Germinal center (tissue), 1 donor: Measurements from ENCODE around the gene ABHD3.
"Not testable (repeated sequence)": the region's sequence is repeated elsewhere in the genome, so short reads cannot be mapped to it uniquely, and the experiment has no call there.

Experiments used
- DNase-seq: peaks from one replicate; pipeline ENCODE4 v3.0.0; 2012; ENCODE audit warnings: mixed read lengths, low spot score

Gene ABHD3

DNA sequence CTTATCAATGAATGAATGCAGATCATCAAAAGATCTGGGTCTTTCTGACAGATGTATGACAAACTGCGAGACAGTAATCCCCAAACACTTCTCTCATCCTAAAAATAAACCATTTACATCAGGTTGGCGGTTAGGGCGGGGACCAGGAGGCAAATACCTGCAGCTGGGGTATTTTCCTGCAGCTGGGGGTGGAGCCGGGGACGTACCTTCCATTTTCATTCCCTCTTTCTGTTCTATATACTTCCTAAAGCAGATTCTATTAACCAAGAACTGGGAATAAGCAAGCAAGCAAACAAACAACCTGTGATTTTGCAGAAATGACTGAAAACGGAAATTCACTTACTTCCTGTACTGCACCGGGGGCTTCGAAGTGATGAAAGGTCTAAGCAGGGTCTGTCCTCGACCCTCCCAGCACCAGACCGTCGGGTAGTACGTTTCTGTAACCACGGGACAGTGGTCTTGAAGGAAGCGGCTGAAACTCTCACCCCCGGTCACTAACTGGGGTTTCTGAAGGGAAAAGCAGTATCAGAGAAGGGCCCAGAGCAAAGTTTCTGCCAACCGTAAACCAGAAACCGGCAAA lies 1.2 kb downstream of the ABHD3 start:
- DNase-seq: peak; percentile 63

DNA sequence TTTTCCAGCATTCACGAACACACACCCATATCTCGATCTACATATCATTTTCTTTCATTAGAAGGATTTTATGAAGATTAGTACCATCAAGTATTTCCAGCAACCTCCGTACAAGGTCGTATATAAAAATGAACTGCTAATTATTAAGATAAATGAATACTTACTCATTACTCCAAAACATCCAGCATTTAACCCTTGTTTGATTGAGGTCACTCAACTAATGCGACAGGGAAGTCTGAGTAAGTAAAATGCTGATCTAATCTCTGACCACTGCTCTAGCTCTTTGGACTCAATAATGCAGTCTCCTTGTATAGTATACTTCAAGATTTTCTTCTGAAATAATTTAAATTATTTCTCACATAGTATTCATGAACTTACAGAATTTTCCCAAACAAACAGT lies 2.0 kb downstream of the ABHD3 start:
- DNase-seq: no peak

DNA sequence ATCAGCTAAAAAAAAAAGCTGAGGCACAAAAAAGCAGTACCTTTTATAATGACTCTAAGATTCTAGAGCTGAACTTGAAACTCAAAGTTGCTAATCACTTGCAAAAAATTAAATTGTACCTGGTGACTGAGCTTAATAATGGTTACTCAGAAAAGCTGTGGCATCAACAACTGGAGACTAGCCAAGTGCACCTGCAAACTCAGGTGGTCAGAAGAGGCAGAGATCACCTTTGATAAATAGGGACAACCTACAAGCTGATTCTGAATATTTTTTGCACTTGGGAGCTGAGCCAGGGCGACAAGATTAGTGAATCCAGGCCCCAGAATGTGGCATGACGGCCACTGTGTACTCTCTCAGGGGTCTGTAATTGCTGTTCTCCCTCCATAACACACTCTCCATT lies 3.0 kb downstream of the ABHD3 start:
- DNase-seq: no peak

DNA sequence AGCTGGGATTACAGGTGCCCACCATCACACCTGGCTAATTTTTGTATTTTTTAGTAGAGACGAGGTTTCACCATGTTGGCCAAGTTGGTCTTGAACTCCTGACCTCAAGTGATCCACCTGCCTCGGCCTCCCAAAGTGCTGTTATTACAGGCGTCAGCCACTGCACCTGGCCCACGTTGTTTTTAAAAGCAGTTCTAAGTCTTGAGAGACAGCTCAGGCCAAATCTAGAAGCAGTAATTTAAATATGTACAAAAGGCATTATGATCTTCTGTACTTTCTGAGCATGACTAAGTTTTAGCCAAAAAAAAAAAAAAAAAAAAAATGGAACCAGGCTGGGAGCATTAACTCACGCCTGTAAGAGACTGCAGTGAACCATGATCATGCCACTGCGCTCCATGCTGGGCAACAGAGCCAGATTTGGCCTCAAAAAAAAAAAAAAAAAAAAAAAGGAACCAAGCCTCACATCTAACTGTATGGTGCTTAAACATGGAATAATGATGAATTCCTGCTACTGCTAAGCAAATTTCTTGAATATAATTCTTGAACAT lies 4.0 kb downstream of the ABHD3 start:
- no peak for DNase-seq

DNA sequence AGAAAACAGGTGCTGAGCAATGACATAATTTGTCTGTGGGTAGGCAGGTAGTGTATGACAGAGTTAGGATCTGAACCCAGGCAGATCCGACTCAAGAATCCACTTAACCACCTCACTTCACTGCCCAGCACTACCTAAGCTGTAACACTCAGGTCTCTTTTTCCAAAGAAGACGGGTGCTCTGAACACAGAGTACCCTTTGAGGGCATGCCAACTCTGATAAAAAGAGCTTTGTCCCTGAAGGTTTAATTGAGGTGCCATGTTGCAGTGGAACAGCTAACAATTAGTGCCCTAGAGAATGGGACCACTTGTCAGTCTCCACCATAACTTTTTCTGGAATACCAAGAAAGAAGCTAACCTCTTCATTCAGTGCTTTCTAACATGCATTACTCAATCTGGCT lies 11.3 kb downstream of the ABHD3 start:
- no peak for DNase-seq

DNA sequence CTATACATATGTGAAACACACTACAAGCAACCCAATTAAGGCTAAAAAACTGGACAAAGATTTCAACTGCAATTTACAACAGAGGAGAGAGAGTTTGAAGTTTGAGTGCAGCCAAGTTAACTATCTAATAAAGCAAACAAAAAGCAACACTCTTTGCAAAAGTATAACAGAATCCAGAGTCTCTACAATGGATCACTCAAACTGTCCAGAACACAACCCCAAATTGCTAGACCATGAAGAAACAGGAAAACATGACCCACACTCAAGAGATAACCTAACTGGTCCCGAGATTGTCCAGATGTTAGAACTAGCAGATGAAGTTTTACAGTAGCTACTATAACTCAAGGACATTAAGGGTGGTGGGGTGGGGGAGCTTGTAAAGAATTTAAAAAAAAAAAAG lies 14.8 kb downstream of the ABHD3 start:
- DNase-seq: no peak

DNA sequence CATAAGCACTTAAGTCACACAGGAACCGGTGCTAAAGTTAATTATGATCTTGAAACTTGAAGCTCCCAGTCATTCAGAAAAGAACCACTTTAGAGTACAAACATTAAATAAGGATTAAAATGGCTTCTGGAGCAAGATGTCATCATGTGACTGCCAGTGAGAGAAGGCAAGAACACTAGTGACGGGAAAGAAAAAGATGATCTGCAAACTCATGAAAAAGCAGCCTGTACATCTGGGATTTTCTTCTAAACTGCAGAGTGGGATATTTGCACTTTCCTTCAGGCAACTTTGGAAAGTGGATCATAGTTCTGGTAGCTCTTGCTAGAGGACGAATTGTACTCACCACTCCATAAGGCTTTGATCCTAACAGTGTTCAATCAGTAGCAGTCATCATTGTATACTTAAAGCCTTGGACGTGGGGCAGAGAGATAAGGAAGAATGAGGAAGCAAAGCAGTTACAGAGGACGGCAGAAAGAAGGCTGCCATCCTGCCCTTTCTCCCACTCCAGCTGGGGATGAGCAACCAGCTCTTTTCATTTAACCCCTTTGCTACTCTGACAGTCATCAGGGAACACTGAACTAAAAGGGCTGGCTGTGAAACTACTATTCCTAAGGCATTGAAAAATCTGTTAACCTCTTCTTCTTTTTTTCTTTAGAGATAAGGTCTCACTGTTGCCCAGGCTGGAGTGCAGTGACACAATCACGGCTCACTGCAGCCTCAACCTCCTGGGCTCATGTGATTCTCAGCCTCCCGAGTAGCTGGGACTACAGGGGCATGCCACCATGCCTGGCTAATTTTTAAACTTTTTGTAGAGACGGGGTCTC lies 18.1 kb downstream of the ABHD3 start:
- DNase-seq: no peak

DNA sequence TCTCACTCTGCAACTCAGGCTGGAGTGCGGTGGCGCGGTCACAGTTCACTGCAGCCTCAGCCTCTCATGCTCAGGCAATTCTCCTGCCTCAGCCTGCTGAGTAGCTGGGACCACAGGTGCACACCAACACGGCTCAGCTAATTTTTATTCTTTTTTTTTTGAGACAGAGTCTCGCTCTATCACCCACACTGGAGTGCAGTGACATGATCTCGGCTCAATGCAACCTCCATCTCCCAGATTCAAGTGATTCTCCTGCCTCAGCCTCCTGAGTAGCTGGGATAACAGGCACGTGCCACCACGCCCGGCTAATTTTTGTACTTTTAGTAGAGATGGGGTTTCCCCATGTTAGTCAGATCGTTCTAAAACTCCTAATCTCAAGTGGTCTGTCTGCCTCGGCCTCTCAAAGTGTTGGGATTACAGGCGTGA lies 19.0 kb downstream of the ABHD3 start:
- not testable (repeated sequence) for DNase-seq

DNA sequence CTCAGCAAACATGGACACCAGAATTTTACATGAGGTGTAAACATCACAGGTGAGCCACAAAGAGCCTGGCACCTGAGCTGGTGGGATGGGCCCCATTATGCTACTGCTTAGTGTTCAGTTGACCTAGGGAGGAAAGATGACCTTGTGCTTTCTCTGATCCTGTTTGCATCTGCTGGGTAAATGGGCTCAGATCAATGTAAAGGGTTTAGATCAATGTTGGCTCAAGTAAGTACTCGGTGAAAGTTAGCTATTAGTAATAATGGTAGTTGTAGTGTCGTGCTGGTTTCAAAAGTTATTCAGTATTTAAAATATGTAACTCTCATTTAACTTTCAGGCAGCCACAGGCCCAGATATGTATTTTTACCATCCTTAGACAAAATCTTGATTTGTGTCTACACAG lies 19.8 kb downstream of the ABHD3 start:
- DNase-seq: no peak

DNA sequence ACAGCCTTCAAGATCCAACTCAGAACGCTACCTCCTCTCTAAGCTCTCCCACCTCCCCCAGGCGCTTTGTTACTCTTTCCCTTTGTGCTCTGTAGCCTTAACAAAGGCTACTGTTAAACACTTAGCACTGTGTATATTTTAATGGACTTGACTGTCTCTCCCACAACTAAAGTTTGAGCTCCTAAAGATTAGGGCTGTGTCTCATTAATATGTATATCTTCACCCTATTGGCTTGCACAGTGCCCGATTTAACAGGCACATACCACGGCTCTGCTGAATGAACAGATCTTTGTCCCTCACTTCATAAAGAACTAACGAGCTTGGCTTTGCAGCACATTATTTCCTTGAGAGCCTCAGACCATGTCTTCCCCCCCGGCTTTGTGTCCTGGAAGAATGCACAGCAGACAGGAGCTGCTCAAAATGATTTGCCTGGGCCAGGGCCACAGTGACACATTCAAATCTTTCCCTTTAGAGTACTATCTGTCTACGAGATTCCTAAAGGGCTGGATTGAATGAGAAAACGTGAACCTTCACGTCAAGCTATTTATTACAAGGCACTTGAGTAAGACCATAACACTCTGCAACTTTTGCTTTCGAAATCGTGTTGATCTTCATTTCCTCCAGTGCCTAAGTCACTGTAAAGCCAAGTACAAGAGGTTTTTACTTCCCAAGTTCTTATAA lies 22.1 kb downstream of the ABHD3 start:
- DNase-seq: peak; percentile 29

DNA sequence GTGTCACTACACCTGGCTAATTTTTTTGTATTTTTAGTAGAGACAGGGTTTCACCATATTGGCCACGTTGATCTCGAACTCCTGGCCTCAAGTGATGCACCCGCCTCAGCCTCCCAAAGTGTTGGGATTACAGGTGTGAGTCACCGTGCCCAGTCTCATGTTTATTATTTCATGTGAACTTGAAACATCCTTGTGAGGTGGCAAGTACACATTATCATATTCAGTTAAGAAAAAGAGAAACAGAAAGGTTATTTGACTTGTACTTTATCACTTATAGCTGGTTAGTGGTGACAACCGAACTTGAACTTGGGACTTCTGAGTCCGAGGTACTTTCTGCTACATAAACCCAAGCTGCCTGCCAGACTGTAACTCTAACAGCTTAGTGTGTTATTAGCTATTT lies 24.4 kb downstream of the ABHD3 start:
- DNase-seq: no peak

DNA sequence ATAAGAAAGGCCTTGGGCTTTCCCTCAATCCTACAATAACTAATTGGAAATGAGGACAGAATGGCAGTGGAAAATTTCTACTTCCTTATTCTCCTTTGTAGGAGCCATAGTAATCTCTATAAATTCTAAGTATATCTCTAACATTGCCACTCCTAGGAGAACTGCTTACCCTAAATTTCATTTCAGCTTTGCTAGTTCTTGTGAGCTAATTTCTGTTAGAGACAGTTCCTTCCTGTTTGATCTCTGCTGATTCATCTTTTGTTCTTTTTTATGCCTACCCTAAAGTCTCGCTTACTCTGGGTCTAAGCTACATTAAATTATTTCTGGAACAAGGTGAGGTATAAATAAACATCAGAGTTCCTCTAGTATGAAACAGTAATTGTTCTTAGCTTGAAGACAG lies 25.7 kb downstream of the ABHD3 start:
- no peak for DNase-seq

DNA sequence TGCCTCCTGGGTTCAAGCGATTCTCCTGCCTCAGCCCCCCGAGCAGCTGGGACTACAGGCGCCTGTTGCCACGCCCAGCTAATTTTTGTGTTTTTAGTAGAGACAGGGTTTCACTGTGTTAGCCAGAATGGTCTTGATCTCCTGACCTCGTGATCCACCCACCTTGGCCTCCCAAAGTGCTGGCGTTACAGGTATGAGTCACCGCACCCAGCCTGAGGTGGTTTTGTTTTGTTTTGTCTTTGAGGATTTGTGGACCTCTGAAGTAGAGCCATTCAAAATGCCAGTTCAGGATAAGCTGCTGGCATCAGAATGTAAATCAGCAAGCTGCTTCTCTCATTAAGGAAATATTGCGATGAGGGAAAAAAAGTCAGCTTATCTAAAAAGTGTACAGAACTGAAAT lies 29.2 kb downstream of the ABHD3 start:
- not testable (repeated sequence) for DNase-seq

DNA sequence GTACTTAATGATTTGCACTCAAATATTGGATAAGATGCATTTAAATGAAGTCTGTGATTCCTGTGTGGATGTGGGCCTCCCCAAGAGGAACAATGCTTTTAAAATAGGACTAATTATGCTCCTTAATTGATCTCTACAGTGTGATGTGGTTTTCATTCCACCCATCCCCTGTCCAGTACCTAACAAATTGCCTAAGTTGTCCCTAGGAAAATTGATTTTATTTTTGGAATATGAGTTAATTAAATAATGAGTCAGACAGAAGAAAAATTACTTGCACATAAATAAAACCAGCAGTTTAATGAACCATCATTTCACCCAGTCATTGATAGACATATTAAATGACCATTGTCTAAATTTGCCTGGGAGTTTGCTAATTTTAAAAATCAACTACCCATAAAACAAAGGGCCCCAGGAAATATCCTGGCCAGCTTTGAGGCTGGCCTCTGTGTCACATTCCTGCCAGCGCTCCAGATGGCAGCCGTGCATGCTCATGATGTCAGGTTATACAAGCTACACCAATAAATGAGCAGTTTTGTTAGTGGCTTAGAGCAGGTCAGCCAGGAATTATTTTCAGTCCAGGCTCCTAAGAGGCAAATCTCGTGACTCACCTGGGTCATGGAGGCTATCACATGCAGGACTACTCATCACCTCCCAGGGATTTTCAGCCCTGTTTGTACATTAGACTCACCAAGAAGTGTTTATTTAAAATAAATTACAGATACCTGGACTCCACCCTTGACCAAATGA lies 31.9 kb downstream of the ABHD3 start:
- DNase-seq: no peak

DNA sequence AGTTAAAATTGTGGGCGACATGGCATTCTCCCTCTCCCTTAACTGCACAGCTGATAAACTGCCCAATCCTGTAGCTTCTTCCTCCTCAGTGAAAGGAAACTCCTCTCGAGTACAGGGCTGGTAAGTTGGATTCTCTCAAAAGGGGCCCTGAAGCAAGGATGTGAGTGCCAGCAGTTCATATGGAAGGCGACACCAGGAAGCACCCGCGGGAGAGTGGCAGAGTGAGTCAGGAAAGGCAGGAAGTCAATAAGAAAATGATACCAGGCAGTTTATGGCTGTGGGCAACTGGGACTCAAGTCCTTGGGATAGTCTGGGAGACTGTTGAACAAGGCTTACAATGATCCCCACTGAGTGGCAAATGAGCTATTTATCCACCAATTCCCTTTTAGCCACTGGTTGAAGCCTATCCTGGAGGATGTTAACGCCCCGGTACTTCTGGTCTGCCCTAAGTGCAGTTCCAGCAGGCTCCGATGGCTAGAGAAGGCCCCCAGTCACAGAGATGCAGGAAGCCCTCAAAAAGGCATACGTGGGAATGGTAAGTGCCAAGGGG lies 34.8 kb downstream of the ABHD3 start:
- DNase-seq: no peak

DNA sequence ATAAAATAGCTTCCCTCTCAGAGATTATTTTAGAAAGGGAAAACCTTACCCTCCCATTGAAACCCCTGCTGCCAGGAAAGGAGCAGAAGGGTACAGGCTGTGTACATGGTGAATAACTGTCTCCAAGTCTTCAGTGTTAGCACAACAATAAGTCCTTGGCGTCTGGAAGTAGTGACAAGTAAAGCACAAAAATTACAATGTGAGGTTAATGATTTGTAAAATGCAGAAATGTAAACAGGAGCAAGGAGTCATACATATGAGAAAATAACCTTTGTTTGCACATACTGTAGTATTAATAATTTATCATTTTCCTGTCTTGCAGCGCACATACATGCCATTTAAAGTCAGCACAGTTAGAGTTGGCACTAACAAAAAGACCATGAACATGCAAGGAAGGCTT lies 40.5 kb downstream of the ABHD3 start:
- DNase-seq: no peak

DNA sequence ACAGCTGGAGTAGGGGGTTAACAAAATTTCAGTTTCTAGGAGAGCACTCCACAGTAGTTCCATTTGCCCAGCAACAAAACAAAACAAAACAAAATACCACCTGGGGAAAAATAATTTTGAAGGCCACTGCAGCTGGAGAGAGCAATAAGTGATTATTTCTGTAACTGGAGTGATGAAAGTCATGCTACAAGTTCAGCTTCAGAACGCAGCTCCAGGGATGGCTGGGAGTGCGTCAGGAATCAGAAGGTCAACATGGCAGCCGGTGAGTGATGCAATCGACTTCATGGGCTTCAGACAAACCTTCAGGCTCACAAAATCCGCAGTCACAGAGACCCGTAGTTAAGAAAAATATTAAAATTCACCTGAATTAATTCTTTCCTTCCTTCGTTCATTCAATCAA lies 41.0 kb downstream of the ABHD3 start:
- DNase-seq: no peak

DNA sequence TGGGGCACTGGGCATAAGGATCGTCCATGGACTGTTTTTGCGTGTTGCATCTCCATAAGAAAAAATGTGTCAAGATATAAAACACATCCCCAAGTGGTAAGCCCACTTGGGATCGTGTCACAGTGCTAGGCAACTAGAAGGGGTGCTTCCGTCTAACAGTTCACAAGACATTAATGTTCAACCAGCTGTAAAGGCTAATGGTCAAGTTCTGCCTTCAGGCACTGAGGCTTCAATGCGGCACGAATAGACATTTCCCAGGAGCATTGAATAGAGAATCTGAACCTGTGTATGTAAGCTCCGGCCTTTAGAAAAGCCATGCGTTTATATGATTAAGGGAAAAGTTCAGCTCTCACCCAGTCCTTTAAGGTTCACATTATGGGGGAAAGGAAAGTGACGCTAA lies 42.0 kb downstream of the ABHD3 start:
- DNase-seq: no peak

DNA sequence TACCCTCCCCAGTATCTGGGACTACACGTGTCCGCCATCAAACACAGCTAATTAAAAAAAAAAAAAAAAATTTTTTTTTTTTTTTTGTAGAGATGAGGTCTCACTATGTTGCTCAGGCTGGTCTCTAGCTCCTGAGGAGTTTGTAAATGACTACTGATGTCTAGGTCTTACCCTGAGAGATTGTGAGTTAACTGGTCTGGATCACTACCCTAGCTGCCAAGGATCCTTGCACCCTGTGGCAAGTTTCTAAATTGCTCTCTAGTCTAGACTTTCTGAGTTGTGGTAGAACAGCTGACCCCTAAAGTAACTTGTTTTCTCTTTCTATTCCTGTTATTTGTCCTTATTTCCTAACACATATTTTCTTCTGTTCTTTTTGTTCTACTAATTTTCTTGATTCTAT lies 44.5 kb downstream of the ABHD3 start:
- DNase-seq: no peak

DNA sequence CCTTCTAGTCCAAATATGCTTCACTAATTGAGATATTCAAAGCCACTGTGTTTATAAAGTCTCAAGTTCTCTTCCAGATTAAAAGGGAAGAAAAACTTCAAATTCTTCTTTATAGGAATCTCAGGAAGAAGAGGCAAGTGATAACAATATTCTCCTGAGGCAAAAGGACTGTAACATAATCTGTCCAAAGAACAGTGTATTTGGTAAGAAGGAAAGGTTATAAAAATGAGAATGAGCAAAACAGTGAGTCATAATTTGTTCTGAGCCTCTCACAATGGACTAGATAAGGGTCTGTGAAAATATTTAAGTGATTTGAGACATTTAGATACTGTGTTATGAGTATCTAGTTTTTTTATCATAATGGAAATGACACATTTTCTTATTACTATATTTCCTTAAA lies 48.2 kb downstream of the ABHD3 start:
- DNase-seq: no peak

DNA sequence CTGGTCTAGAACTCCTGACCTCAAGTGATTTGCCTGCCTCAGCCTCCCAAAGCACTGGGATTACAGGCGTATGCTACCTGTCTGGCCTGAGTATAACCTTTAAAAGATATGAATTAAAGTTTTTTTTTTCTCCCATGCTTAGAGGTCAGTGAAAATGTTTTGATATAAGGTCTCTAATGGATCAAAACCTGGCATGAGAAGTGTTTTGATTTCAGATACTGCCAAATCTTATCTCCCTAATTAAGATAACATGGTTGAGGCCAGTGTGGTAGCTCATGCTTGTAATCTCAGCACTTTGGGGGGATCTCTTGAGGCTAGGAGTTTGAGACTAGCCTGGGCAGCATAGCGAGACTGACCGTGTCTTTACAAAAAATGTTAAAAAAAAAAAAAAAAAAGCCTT lies 51.2 kb downstream of the ABHD3 start:
- no peak for DNase-seq

DNA sequence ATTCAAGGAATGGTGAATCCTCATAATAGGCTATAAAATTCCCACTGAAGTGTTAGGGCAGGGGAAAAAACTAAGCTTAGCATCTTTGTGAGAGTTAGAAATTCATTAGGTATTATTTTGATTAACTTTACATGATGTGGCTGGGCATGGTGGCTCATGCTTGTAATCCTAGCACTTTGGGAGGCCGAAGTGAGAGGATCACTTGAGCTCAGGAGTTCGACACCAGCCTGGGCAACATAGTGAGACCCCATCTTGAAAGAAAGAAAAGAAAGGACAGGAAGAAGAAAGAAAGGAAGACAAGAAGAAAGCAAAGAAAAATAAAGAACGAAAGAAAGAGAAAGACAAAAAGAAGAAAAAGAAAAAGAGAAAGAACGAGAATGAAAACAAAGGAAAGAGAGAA lies 52.5 kb downstream of the ABHD3 start:
- DNase-seq: no peak
